ENCODE data around the gene PTPRN2.

DNA sequence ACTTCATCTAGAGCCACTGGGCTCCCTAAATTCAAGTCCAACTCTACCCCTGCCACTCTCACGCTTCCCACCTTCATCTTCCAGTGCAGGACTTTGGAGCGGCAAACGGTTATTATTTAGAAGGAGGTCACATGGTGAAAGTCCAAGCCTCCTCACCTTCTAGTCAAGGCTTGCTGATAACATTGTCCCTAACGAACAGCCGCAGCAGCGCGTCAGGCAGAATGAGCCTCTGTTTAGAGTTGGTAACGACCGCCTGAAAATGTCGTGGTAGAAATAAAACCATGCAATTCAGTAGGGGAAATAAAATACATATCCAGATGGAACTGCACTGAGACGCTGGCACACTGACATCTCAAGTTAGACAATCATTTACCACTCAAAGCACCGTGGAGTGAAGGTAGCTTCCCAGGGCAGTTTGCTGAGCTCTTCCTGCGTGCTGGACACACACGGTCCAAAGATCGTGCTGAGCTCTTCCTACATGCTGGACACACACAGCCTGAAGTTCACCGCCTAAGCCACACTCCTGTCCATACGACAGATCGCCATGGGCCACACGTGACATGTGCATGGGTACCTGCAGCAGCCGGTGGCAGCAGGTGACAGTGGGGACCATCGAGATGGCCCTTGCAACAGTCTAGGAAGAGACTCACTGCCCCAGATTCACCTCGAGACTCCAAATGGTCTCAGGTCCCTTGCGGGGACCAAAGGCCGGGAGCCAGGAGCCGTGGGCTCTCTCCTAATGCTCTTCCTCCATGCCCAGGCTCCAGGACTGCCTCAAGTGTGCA lies 323.5 kb downstream of the PTPRN2 start:
- TF ChIP-seq POLR2A (IDR thresholded peaks at IDR 0.05; ENCODE audit: extremely low read depth, insufficient read length): no peak
- TF ChIP-seq, protein P1, sequence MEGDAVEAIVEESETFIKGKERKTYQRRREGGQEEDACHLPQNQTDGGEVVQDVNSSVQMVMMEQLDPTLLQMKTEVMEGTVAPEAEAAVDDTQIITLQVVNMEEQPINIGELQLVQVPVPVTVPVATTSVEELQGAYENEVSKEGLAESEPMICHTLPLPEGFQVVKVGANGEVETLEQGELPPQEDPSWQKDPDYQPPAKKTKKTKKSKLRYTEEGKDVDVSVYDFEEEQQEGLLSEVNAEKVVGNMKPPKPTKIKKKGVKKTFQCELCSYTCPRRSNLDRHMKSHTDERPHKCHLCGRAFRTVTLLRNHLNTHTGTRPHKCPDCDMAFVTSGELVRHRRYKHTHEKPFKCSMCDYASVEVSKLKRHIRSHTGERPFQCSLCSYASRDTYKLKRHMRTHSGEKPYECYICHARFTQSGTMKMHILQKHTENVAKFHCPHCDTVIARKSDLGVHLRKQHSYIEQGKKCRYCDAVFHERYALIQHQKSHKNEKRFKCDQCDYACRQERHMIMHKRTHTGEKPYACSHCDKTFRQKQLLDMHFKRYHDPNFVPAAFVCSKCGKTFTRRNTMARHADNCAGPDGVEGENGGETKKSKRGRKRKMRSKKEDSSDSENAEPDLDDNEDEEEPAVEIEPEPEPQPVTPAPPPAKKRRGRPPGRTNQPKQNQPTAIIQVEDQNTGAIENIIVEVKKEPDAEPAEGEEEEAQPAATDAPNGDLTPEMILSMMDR (IDR thresholded peaks at IDR 0.05; ENCODE audit: low read depth, low read length): no peak
- TF ChIP-seq, protein P2, sequence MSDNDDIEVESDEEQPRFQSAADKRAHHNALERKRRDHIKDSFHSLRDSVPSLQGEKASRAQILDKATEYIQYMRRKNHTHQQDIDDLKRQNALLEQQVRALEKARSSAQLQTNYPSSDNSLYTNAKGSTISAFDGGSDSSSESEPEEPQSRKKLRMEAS (IDR thresholded peaks at IDR 0.05; ENCODE audit: low read depth, low read length): no peak
- TF ChIP-seq MYC (IDR thresholded peaks at IDR 0.05; ENCODE audit: low read depth, low read length): no peak
